HG03457 (cell line): Measurements from ENCODE around the gene COQ2.
A peak's percentile ranks its signal among the peaks of the same experiment; 100 is the strongest.

Source experiments
- ATAC-seq: cut with Tn5 transposase; IDR thresholded peaks from one replicate; pipeline ENCODE4 v1.9.1; 2021; ENCODE audit warnings: moderate number of reproducible peaks; ENCODE audit not compliant: unreplicated experiment

COQ2 gene

GRCh38 chr4:83219344-83220331 lies 65.0 kb downstream of the COQ2 start:
- no peak for ATAC-seq

- peak; percentile 72 for ATAC-seq
Observed at GRCh38 chr4:83217721-83218522, 66.7 kb downstream of the COQ2 start.

- ATAC-seq, result no peak
Observed at GRCh38 chr4:83216959-83217683, 67.5 kb downstream of the COQ2 start.

- no peak for ATAC-seq
Observed at GRCh38 chr4:83214079-83214478, 70.5 kb downstream of the COQ2 start.
